G401.6 (cell line): ENCODE measurements around the gene ZNF782.
"Not testable (repeated sequence)": the region's sequence is repeated elsewhere in the genome, so short reads cannot be mapped to it uniquely, and the experiment has no call there.

Source experiments
- FAIRE-seq: peaks from 2 replicates; lab custom pipeline; 2012; peaks lifted over from hg19 to GRCh38; lab: Jason Lieb, UNC

ZNF782 gene

GRCh38 chr9:96853781-96854650 is at the start of gene ZNF782:
ZNF782 (minus strand) TSS chr9:96854514; CDS start chr9:96851961, 2,553 bp downstream.
- FAIRE-seq = peak; percentile 97

GRCh38 chr9:96900010-96900409 is 45.7 kb upstream of the ZNF782 start:
- not testable (repeated sequence) for FAIRE-seq

GRCh38 chr9:96892131-96892530 is 37.8 kb upstream of the ZNF782 start:
- no peak for FAIRE-seq

GRCh38 chr9:96888591-96888990 is 34.3 kb upstream of the ZNF782 start:
- FAIRE-seq = no peak

- FAIRE-seq = no peak
Observed at GRCh38 chr9:96885424-96885823, 31.1 kb upstream of the ZNF782 start.

- no peak for FAIRE-seq
Observed at GRCh38 chr9:96884443-96884842, 30.1 kb upstream of the ZNF782 start.

GRCh38 chr9:96883922-96884321 is 29.6 kb upstream of the ZNF782 start:
- FAIRE-seq = no peak

- FAIRE-seq = no peak
Observed at GRCh38 chr9:96877269-96877668, 23.0 kb upstream of the ZNF782 start.

- peak; percentile 97 for FAIRE-seq
Observed at GRCh38 chr9:96875461-96876142, 21.3 kb upstream of the ZNF782 start.

- no peak for FAIRE-seq
Observed at GRCh38 chr9:96874947-96875460, 20.7 kb upstream of the ZNF782 start.

- no peak for FAIRE-seq
Observed at GRCh38 chr9:96874201-96874785, 20.0 kb upstream of the ZNF782 start.

GRCh38 chr9:96871176-96871575 is 16.9 kb upstream of the ZNF782 start:
- FAIRE-seq = no peak

- no peak for FAIRE-seq
Observed at GRCh38 chr9:96868709-96869108, 14.4 kb upstream of the ZNF782 start.

GRCh38 chr9:96867079-96867804 is 12.9 kb upstream of the ZNF782 start:
- FAIRE-seq = no peak

GRCh38 chr9:96865240-96865639 is 10.9 kb upstream of the ZNF782 start:
- FAIRE-seq = not testable (repeated sequence)

- FAIRE-seq = no peak
Observed at GRCh38 chr9:96859461-96860198, 5.3 kb upstream of the ZNF782 start.

GRCh38 chr9:96858670-96859069 is 4.4 kb upstream of the ZNF782 start:
- FAIRE-seq = no peak

- no peak for FAIRE-seq
Observed at GRCh38 chr9:96858018-96858573, 3.8 kb upstream of the ZNF782 start.

- FAIRE-seq = peak; percentile 56
Observed at GRCh38 chr9:96856363-96857286, 2.3 kb upstream of the ZNF782 start.

GRCh38 chr9:96854651-96855273 is 448 bp upstream of the ZNF782 start:
- FAIRE-seq = no peak
